Measurements from ENCODE around the gene EDIL3.
"Not testable (repeated sequence)": the region's sequence is repeated elsewhere in the genome, so short reads cannot be mapped to it uniquely, and the experiment has no call there.

The EDIL3 gene

DNA sequence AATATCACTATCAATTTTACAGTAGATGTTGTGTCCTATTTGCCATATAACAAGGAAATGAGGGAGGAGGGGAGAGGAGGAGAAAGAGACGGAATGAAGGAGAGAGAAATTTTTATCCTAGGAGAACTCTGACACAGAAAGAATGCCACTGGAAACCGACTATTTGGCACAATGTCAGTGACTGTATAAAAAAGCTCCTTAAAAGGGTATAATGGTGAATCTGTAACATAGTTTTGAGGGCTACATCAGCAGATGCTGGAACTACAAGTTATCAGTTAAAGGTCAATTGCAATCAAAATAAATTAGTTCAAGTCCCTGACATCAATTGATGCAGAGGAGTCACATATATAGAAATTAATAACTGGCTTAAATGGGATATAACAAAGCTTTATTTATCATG is 5.7 kb downstream of the EDIL3 start:
- no peak for DNase-seq

DNA sequence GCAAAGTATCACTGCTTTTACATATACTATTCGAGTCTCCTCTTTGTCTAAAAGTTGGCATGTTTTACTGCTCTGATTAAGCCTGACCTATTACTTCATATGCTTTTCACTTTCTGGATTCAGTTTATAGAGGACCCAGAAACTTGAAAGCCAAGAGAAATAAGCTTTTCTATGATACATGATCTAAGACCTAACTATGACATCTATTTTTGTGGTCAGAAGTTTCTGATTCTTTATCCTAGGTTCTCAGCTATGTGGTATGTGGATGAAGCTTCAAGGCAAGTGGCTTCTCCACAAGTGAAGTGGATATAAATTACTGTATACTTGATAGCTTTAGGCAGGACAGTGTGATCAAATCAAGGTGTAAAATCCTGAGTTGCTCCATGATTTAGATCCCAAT is 6.3 kb downstream of the EDIL3 start:
- no peak for DNase-seq

DNA sequence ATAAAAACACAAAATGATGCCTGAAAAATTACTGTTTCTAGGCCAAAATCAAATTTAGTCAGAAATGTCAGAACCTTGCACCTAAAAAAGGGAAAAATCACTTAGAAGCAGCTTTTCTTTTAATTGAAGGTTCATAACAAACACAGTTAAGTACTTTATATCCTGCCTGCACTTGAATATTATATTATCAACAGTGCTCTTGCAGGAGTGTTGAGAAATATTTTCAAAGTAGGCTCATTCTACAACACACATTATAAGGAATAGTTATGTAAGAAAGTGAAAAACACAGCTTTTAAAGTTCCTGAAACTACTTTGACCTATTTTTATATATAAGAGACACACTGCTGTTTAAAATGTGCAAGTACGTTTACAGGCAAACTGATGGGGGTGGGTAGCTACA is 8.3 kb downstream of the EDIL3 start:
- no peak for DNase-seq

DNA sequence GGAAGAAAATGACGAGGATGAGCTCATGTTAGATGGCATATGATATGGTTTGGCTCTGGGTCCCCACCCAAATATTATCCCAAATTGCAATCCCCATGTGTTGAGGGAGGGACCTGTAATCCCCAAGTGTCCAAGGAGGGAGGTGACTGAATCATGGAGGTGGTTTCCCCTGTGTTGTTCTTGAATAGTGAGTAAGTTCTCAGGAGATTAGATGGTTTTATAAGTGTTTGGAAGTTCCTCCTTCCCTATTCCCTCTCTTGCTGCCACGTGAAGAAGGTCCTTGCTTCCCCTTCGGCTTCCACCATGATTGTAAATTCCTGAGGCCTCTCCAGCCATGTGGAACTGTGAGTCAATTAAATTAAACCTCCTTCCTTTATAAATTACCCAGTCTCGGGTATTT is 10.1 kb downstream of the EDIL3 start:
- DNase-seq, result no peak

DNA sequence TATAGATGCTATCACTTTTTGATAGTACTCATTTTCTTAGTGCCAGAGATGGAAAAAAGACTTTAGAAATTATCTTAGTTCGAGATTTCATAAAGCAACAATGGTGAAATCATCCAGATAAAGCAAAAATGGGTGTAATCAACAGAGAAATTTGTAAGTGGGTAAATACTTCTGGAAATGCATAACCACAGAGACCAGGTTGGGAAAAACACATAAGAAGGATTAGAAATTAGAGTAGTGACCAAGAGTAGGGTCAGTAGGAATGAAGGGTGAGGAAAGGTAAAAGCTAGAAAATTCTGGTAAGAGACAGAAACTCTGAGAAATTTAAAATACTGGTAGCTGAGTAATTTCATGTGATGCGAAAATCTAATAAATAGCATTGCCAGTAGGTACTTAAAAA is 11.2 kb downstream of the EDIL3 start:
- DNase-seq, result no peak

DNA sequence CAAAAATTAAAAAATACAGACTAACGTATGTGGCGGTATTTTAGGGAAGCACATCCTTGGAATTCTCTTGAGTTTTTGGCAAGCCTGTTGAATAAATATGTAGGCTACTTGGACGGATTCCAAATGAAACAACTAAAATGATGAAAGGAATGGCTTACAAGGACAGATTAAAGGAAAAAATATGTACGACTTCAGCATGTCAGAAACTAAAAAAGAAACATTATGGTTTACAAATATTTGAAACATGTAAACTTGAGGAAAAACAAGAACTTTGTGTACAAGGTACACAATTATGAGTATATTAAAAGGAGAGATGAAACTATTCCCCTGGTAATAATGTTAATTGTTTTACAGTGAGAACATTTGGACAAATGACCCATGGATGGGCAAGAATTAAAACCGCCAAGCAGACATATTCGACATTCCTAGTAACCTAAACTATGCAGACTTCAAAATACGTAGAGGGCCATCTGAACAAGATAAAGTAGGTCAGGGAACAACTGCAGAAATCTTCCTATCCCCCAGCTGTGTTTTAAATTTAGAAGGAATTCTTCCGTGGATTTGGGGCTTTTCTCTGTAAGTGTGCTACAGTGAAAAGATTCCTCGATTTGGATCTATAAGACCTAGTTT is 12.5 kb downstream of the EDIL3 start:
- DNase-seq, result no peak

DNA sequence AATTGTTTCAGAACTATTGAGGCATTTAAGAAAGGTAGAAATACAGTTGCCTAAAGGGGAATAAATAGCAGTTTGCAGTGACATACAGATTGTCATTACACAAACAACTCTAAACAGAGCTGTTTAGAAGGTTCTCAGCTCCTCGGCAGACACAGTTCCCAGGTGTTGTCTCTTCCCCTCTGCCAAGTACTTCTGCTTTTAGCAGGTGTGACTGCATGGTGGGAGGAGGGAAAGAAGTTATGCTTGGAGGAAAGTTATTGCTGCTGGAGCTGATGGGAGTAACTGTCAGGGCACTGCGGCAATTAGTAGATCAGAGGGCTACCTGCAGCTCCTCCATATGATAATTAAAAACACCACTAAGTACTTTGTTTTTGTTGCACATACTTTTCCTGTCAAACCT is 14.5 kb downstream of the EDIL3 start:
- no peak for DNase-seq

DNA sequence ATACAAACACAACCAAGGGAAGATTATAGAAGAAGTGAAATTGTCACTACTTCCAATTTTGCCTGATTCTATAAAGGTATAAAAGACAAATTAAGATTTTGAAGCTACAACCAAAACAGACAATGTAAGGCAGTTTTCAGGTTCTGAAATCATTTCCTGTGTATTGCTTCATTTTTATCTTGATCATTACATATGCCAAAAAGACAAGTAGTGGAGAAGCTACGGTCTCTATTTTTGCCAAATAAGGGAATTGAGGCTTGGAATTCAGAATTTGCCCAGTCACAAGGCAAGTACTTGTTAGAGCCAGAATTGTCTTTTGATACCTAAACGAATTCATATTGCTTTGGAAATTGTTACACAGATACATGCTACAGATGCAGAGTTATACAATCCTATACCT is 20.6 kb downstream of the EDIL3 start:
- no peak for DNase-seq

DNA sequence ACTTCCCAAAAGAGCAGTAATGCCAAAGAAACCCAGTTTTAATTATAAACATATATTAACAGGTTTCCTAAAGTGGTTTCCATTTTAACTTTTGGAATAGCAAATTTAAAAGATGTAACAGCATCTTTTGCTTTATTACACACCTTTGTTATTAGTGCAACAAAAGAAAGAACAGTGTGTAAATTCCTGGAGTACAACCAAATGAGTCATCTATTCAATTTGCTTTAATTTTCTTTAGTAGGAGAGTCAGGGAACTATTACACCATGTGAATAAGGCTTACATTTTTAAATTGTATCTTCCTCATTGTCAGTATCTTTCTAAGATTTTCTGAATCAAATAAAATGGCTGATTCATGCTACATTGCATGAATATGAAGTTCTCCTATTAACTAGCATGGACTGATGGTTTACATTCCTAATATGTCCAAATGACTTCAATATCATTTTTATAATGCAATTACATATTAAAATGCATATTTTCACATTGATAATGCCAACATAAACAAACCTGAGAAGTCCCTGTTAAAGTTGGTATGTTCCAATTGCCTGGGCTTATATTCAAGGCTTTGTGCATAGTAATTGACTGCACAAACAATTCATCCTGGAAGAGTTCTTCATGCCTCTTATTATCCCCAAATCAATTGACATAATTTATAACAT is 22.5 kb downstream of the EDIL3 start:
- DNase-seq, result no peak

DNA sequence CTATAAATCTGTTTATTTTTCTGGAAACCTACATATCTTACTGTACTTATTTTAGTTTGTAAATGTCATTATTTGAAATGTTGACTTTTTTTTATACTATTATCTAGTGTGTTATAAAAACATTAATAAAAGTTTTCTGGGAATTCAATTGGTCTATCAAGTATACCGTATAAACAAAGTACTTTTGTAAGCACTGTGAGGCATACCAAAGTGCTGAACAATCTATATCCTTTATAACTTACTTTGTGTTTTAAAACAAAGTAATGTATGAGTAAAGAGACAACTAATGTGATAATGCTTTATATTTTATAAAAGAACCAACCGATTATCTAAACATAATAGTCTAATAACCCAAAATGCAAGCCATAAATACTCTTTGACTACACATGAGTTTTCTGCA is 23.1 kb downstream of the EDIL3 start:
- DNase-seq, result no peak

DNA sequence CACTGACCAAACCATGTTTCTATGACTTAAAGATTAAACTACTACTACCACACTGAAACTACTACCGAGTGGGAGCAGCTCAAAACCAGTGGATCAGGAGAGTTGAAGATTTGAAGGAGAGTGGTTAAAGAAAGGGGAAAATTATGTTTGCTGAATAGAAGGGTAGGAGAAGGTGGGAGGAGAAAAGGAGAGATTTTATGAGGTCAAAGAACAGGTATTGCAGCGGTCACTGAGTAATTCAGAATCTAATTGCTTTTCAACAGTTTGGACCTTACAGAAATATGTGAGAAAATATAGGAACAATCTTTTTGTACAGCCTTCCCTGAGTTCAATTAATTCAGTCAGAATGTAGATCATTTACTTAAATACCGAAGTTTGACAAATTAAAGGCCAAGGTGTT is 24.6 kb downstream of the EDIL3 start:
- no peak for DNase-seq

DNA sequence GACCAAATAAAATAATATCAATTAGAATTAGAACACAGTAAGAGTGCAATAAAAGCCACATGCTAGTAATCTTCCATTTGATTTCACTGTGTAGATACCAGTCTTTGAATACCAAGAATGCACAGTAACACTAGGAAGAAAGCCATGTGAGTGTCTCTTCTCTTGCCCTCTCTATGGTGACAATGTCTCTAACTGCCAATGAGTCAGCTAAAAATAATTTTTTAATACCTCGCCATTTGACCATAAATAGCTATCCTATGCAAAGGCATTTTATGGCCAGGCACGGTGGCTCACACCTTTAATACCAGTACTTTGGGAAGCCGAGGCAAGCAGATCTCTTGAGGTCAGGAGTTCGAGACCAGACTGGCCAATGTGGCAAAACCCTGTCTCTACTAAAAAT is 30.6 kb downstream of the EDIL3 start:
- no peak for DNase-seq

DNA sequence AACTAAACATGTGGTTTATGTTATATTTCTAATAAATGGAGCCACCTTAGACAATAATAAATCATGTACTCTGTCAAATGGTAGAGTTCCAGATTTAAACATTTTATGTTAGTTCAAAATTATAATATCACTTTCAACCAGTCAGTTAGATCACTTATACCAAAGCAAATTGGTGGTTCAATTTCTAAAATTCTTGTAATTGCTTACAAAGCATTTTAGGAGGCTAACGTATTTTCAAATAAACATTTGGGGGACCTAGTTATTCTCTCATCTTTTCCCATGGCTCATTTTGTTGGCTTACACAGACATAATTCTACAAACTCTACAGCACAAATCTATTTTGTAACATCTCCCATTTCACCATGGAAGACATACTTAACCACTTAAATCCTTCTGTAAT is 39.9 kb downstream of the EDIL3 start:
- DNase-seq, result no peak

DNA sequence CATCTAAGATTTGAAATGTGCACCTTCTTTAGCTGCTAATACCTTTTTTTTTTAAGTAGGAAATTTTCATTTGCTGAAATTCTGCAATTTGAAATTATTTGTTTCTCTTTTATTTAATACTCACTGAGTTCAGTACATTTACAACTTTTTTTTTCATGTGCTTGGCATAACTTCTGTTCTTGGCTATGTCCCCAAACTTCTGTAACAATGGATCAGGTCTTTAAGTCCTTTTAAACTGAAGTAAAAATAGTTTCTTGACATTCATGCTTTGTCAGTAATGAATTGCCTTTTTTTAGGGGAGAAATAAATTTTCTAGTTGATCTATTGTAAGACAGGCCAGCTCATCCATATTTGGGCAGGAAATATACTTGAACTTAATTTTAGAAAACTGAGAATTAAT is 41.5 kb downstream of the EDIL3 start:
- DNase-seq, result no peak

DNA sequence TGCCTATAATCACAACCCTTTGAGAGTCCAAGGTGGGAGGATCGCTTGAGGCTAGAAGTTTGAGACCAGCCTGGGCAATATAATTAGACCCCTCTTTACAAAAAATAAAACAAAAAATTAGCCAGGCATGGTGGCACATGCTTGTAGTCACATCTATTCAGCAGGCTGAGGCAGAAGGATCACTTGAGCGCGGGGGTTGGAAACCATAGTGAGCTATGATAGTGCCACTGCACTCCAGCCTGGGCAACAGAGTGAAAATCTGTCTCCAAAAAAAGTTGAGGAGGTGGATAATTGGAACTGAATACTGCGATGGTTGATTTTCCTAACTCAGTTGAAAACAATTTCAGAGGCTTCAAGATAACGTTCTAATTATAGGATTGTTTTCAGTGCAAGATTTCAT is 52.6 kb downstream of the EDIL3 start:
- DNase-seq, result no peak

DNA sequence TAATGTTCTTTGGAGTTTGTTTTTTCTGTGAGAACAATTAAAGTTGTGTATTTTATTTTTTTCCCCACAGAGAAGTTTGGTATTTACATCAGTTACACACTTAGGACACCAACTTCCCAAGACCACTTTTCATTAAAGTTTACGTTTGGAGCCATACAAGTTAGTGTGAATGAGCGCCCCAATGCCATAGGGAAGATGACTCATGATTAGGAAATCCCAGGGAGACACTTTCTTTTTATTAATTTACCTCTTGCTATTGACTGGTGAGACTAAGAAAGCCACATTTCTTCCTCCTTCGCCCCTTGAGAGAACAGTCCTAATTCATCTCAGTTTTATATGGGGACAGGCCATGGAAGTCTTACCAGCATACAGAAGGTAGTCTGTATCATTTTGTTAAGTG is 57.1 kb downstream of the EDIL3 start:
- DNase-seq, result no peak

DNA sequence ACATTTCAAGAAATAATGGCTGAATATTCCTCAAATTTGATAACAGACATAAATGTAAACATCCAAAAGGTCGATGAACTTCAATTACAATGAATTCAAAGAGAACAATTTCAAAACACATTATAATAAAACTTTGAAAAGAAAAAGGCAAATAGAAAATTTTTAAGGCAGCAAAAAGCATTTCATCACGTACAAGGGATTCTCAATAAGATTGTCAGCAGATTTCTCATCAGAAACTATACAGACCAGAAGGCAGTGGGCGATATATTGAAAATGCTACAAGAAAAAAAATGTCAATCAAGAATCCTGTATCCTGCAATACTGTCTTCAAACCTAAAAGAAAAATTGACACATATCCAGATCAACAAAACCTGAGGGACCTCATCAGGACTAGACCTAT is 62.0 kb downstream of the EDIL3 start:
- no peak for DNase-seq

DNA sequence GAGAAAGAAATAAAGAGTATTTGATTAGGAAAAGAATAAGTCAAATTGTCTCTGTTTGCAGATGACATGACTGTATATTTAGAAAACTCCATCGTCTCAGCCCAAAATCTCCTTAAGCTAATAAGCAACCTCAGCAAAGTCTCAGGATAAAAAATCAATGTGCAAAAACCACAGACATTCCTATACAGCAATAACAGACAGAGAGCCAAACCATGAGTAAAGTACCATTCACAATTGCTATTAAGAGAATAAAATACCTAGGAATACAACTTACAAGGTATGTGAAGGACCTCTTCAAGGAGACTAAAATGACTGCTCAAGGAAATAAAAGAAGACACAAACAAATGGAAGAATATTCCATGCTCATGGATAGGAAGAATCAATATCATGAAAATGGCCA is 66.9 kb downstream of the EDIL3 start:
- not testable (repeated sequence) for DNase-seq

DNA sequence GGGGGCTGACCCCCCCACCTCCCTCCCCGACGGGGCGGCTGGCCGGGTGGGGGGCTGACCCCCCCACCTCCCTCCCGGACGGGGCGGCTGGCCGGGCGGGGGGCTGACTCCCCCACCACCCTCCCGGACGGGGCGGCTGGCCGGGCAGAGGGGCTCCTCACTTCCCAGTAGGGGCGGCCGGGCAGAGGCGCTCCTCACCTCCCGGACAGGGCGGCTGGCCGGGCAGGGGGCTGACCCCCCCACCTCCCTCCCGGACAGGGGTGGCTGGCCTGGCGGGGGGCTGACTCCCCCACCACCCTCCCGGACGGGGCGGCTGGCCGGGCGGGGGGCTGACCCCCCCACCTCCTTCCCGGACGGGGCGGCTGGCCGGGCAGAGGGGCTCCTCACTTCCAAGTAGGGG is 72.4 kb downstream of the EDIL3 start:
- DNase-seq, result not testable (repeated sequence)

DNA sequence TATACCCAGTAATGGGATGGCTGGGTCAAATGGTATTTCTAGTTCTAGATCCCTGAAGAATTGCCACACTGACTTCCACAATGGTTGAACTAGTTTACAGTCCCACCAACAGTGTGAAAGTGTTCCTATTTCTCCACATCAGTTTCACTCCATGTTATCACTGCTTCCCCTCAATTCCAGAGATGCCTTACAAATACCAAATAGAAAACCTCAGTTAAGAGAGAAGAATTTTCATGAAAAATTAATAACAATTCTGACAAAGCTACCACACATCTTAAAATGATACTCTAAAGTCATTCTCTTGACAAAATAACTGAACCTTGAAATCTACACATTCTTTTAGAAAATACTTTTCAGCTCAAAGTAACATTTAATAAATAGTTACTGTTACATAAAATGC is 74.8 kb downstream of the EDIL3 start:
- not testable (repeated sequence) for DNase-seq

DNA sequence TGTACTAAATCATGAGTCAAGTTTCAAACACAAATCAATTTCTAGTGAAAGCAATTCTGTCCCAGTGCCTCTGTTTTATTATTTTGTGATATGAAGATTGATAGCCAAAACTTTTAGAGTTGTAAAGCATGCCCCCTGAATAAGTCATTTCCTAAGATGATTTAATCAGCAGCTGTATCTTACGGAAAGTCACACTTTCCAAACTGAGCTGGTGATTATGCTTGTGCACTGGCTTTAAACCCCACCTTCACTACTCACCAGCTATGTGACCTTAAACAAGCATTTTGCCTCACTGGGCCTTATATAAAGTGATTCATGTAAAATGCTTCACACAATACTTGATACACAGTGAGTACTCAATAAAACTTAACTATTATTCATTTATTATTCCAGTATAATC is 78.1 kb downstream of the EDIL3 start:
- no peak for DNase-seq

DNA sequence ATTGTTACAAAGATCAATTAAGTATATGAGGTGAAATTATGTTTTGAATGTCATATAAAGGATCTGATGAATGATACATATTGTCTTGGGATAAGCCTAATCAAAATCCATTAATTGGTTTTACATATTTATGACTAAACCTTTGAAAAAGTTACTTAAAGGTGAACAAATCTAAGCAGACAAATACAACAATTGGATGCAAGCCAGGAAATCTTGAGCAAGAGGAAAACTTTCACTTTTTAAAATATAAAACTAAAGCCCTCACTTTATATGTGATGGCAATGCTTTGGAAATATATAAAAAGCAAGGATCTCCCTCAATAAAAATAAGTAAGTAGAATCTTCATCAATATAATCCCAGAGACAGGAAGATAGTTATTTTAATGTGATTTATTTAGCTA is 80.1 kb downstream of the EDIL3 start:
- no peak for DNase-seq

DNA sequence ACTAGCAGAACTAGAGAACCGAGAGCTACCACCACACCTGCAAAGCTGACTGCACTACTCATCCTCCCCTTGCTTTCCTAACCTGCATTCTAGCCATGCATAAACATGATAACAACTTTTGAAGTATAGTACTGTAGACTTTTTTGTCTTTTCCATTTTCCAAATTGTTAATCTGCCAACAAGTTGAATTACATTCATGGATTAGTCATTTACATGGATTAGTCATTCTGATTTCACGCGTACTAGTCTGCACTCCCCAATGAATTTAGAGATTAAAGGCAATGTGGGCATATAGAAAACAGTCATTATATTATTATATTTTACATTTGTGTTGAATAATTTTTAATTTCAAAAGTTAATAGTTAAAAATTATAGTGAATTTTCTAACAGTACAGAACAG is 81.4 kb downstream of the EDIL3 start:
- no peak for DNase-seq

DNA sequence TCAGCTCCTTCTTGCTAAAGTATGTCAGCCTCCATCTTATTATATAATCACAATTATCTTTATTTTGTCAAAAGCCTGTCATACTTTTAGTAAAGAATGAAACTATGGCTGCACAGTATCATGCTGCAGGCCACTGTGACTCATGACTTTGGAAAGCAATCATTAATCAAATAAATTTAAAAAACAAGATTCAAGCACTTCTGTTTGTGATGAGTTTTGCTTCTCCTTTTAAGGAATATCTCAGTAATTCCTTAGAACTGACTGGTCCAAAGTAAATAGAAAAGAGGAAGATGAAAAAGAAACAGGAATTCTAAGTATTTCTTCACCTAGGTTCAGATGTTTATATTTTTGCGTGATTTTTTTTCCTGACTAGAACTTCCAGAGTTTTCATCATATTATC is 83.1 kb downstream of the EDIL3 start:
- DNase-seq, result no peak

DNA sequence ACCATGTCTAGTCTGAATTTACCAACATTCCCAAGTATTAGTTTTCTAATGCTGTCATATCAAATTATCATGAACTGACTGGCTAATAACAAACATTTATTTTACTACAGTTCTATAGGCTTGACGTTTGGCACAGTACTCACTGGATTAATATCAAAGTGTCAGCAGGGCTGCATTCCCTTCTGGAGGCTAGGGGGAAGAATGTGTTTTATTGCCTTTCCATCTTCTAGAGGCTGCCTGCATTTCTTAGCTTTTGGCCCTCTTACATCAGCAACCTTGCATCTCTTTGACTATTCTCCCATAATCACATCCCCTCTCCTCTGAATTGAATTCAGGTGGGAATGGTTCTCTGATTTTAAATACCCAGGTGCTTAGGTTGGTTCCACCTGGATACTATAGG is 84.7 kb downstream of the EDIL3 start:
- DNase-seq, result no peak
